HCT116 (cell line): ENCODE measurements around the gene ALOX5AP. TPM values are rescaled to one million over a fixed set of nuclear protein-coding genes. Genes with fewer than 3 reads are reported as not detected.

Experiments
- ATAC-seq: fragments of 200-7000 bp; cut with Tn5 transposase; 2 replicates; pipeline ENCODE4 v1.9.1; 2020; ENCODE audit warnings: mild to moderate bottlenecking, moderate library complexity
- BruUV-seq: library from RNA; stranded (reverse); fragments of 400-500 nt; replicated peaks from 2 replicates; lab custom pipeline; 2021; lab: Mats Ljungman, UMichigan
- CTCF ChIA-PET: fragments of 300-600 bp; sonication (Branson Sonifier 250); formaldehyde crosslinking; loops from one replicate; lab custom pipeline; 2021; ENCODE audit warnings: antibody characterized with exemption; lab: Charles Lee
- POLR2A ChIA-PET: fragments of 300-600, 350-600 bp; sonication (Branson Sonifier 250); formaldehyde crosslinking; loops from one replicate; lab custom pipeline; 2021; ENCODE audit warnings: antibody characterized with exemption; lab: Charles Lee
- RAD21 ChIA-PET, 2 experiments: fragments of 300-600 bp; sonication (Branson Sonifier 250); formaldehyde crosslinking; loops; one replicate each; lab custom pipeline; 2023; ENCODE audit warnings: low total read pairs in 2 of 2; ENCODE audit not compliant: uncharacterized antibody in 2 of 2, unreplicated experiment in 2 of 2, low non-redundant PET in 1 of 2; lab: Charles Lee
- DNase-seq: peaks from one replicate; pipeline ENCODE4 v3.0.0-alpha.2; 2010; ENCODE audit warnings: low read depth, low spot score
- H2AFZ ChIP-seq: fragments of 200-600 bp; shearing (Covaris generic), sonication (generic); 2 replicates; pipeline ENCODE4 v1.6.1; 2017; ENCODE audit warnings: low read depth, mixed run types, mixed read lengths, antibody characterized with exemption, low read length; ENCODE audit not compliant: poor library complexity, severe bottlenecking
- H3K27ac ChIP-seq: 2 replicates; pipeline ENCODE4 v1.5.1; 2012; ENCODE audit warnings: low read depth, low read length
- H3K27me3 ChIP-seq: fragments of 200-600 bp; sonication (generic); 2 replicates; pipeline ENCODE4 v1.6.1; 2016; ENCODE audit warnings: mixed run types, low read length, mixed read lengths; ENCODE audit not compliant: insufficient read depth
- H3K36me3 ChIP-seq, 2 experiments: fragments of 200-500 bp in 1 of 2; fragments of 200-600 bp in 1 of 2; sonication (Bioruptor generic) in 1 of 2; sonication (generic) in 1 of 2; 2 replicates each; pipeline versions ENCODE4 v1.5.1 to v1.6.1; 2014 to 2016; ENCODE audit warnings: low read length in 2 of 2, inconsistent platforms in 1 of 2, mixed read lengths in 1 of 2, mixed run types in 1 of 2; ENCODE audit not compliant: insufficient read depth in 2 of 2, control insufficient read depth in 1 of 2
- H3K4me1 ChIP-seq, 2 experiments: fragments of 200-600 bp in 1 of 2; sonication (generic) in 1 of 2; 2 replicates each; pipeline versions ENCODE4 v1.5.1 to v1.6.1; 2012 to 2017; ENCODE audit warnings: low read length in 2 of 2, inconsistent platforms in 1 of 2, mild to moderate bottlenecking in 1 of 2, mixed read lengths in 1 of 2, mixed run types in 1 of 2, moderate library complexity in 1 of 2; ENCODE audit not compliant: insufficient read depth in 2 of 2, control insufficient read depth in 1 of 2
- H3K4me2 ChIP-seq: fragments of 200-600 bp; sonication (generic); 2 replicates; pipeline ENCODE4 v1.6.1; 2017; ENCODE audit warnings: mixed run types, low read length, mixed read lengths
- H3K4me3 ChIP-seq, 2 experiments: fragments of 200-600 bp in 1 of 2; sonication (generic) in 1 of 2; replicated peaks in 1 of 2; 2 replicates each; pipeline ENCODE4 v1.5.1; 2011 to 2016; ENCODE audit warnings: low read length in 2 of 2, control low read depth in 1 of 2, low read depth in 1 of 2, mild to moderate bottlenecking in 1 of 2, mixed read lengths in 1 of 2, mixed run types in 1 of 2
- H3K79me2 ChIP-seq: fragments of 200-600 bp; sonication (generic); 2 replicates; pipeline ENCODE4 v1.6.1; 2017; ENCODE audit warnings: mild to moderate bottlenecking, mixed run types, low read length, moderate library complexity, mixed read lengths; ENCODE audit not compliant: insufficient read depth
- H3K9ac ChIP-seq: fragments of 200-600 bp; sonication (generic); 2 replicates; pipeline ENCODE4 v1.6.1; 2016; ENCODE audit warnings: low read length, mixed read lengths
- H3K9me2 ChIP-seq: fragments of 200-600 bp; sonication (generic), shearing (Covaris generic); 2 replicates; pipeline ENCODE4 v1.6.1; 2017; ENCODE audit warnings: mixed run types, mild to moderate bottlenecking, moderate library complexity; ENCODE audit not compliant: insufficient read depth
- H3K9me3 ChIP-seq, 2 experiments: fragments of 200-500 bp in 1 of 2; fragments of 200-600 bp in 1 of 2; sonication (Bioruptor generic) in 1 of 2; sonication (generic) in 1 of 2; 2 replicates each; pipeline ENCODE4 v1.6.1; 2014 to 2017; ENCODE audit warnings: low read length in 2 of 2, mixed read lengths in 2 of 2, inconsistent platforms in 1 of 2, low read depth in 1 of 2, mild to moderate bottlenecking in 1 of 2, mixed run types in 1 of 2, moderate library complexity in 1 of 2; ENCODE audit not compliant: control insufficient read depth in 1 of 2, insufficient read depth in 1 of 2
- H4K20me1 ChIP-seq: fragments of 200-600 bp; sonication (generic), shearing (Covaris generic); 2 replicates; pipeline ENCODE4 v1.6.1; 2017; ENCODE audit warnings: mixed run types, mild to moderate bottlenecking, moderate library complexity; ENCODE audit not compliant: insufficient read depth
- ATF3 ChIP-seq: IDR thresholded peaks from 2 replicates; pipeline ENCODE4 v1.6.1; 2012
- CBX3 ChIP-seq: IDR thresholded peaks from 2 replicates; pipeline ENCODE4 v1.6.1; 2012; ENCODE audit warnings: low read depth
- CEBPB ChIP-seq: IDR thresholded peaks from 2 replicates; pipeline ENCODE4 v1.6.1; 2012; ENCODE audit warnings: low read depth
- CTCF ChIP-seq, 3 experiments: fragments of 200-600 bp in 1 of 3; sonication (generic) in 1 of 3; IDR thresholded peaks in 2 of 3; conservative IDR thresholded peaks in 1 of 3; 2 replicates each; pipeline ENCODE4 v1.5.1; 2012 to 2017; ENCODE audit warnings: low read depth in 2 of 3, low read length in 2 of 3, antibody characterized with exemption in 1 of 3, borderline replicate concordance in 1 of 3, control low read depth in 1 of 3, mild to moderate bottlenecking in 1 of 3, mixed read lengths in 1 of 3, mixed run types in 1 of 3, moderate library complexity in 1 of 3; ENCODE audit not compliant: insufficient read depth in 1 of 3
- EGR1 ChIP-seq: IDR thresholded peaks from 2 replicates; pipeline ENCODE4 v1.6.1; 2012; ENCODE audit warnings: low read depth
- EZH2 ChIP-seq: fragments of 200-600 bp; sonication (generic); IDR thresholded peaks from 2 replicates; pipeline ENCODE4 v1.6.1; 2017; ENCODE audit warnings: antibody characterized with exemption, mixed run types
- JUND ChIP-seq: IDR thresholded peaks from 2 replicates; pipeline ENCODE4 v1.6.1; 2012
- MAX ChIP-seq: IDR thresholded peaks from 2 replicates; pipeline ENCODE4 v1.6.1; 2012
- POLR2A ChIP-seq: IDR thresholded peaks from 2 replicates; pipeline ENCODE4 v1.7.0; 2011; ENCODE audit warnings: borderline replicate concordance; ENCODE audit not compliant: insufficient read depth, insufficient read length; ENCODE audit errors: extremely low read depth
- POLR2AphosphoS5 ChIP-seq: IDR thresholded peaks from 2 replicates; pipeline ENCODE4 v1.6.1; 2011; ENCODE audit warnings: mild to moderate bottlenecking, low read depth, low read length, moderate library complexity
- RAD21 ChIP-seq: IDR thresholded peaks from 2 replicates; pipeline ENCODE4 v1.6.1; 2012; ENCODE audit warnings: low read depth, mild to moderate bottlenecking
- YY1 ChIP-seq: IDR thresholded peaks from 2 replicates; pipeline ENCODE4 v1.6.1; 2011; ENCODE audit warnings: low read length, low read depth, moderate library complexity, mild to moderate bottlenecking; ENCODE audit not compliant: insufficient replicate concordance; ENCODE audit errors: extremely low read depth
- ZBTB33 ChIP-seq: IDR thresholded peaks from 2 replicates; pipeline ENCODE4 v1.6.1; 2011; ENCODE audit warnings: mild to moderate bottlenecking, low read length, moderate library complexity; ENCODE audit not compliant: insufficient replicate concordance; ENCODE audit errors: extremely low read depth
- ZFX ChIP-seq: fragments of 450-650 bp; IDR thresholded peaks from 2 replicates; pipeline ENCODE4 v1.6.1; 2017
- ZNF274 ChIP-seq: fragments of 200-500 bp; sonication (Bioruptor generic); IDR thresholded peaks from 2 replicates; pipeline ENCODE4 v1.6.1; 2014; ENCODE audit warnings: mild to moderate bottlenecking, low read depth, low read length, inconsistent platforms
- intact Hi-C: fragments of 100-400 bp; cut with micrococcal nuclease; formaldehyde crosslinking; loops from 2 replicates; pipeline ENCODE4 v1.10.0; 2022
- total RNA-seq: library from RNA; stranded (reverse); gene quantifications from one replicate; pipeline ENCODE4 v1.2.1, GENCODE V29; 2021; ENCODE audit not compliant: unreplicated experiment

ALOX5AP gene
- total RNA-seq, 1 experiment from 2014 or later, result not detected

- no peak overlapping the region for H3K27ac ChIP-seq
- ChIA-PET CTCF (no interaction called here), RAD21 (no interaction called here), POLR2A (no interaction called here)
- no peaks in the 10 kb centered on the region for H3K36me3 ChIP-seq
- BruUV-seq, result no TSS peak
- no peaks in the 10 kb centered on the region for H3K9me3 ChIP-seq
- peaks cover 0 to 13% of the 10 kb centered on the region in 2 experiments; a peak in 2 of 4 replicates for H3K4me1 ChIP-seq
- TF ChIP-seq CTCF (IDR thresholded peaks at IDR 0.05 in 2 of 3, conservative IDR thresholded peaks at IDR 0.05 in 1 of 3; ENCODE audit: borderline replicate concordance in 1 of 3, insufficient read depth in 1 of 3, low read depth in 2 of 3, low read length in 2 of 3) (no peak), CEBPB (no peak), EGR1 (no peak), POLR2A (no peak), YY1 (no peak), JUND (no peak)
- peaks cover 5% of the 10 kb centered on the region; the same call in 1 of the 2 replicates for H3K27me3 ChIP-seq
- intact Hi-C loops, result no loop called here
- no peaks in the 10 kb centered on the region for H4K20me1 ChIP-seq
- H3K4me3 ChIP-seq, result no peak overlapping the region
- no peak overlapping the region for H2AFZ ChIP-seq
- H3K9me2 ChIP-seq, result no peaks in the 10 kb centered on the region
- H3K9ac ChIP-seq, result no peak overlapping the region
- no peaks in the 10 kb centered on the region for H3K79me2 ChIP-seq
- ATAC-seq (no peak), DNase-seq (no peak)
- no peak overlapping the region for H3K4me2 ChIP-seq
Observed at GRCh38 chr13:30722361-30722760, 13.0 kb upstream of the ALOX5AP start.

GRCh38 chr13:30724778-30725177 is 10.6 kb upstream of the ALOX5AP start:
- no peak for ATAC-seq
- Histone ChIP-seq H3K27me3 (peaks cover 5% of the 10 kb centered on the region; the same call in 1 of the 2 replicates), H3K9ac (no peak overlapping the region), H3K36me3 (no peaks in the 10 kb centered on the region), H3K79me2 (no peaks in the 10 kb centered on the region), H3K4me1 (no peaks in the 10 kb centered on the region), H2AFZ (no peak overlapping the region), H3K27ac (no peak overlapping the region), H3K4me2 (no peak overlapping the region), H4K20me1 (no peaks in the 10 kb centered on the region), H3K9me3 (no peaks in the 10 kb centered on the region), H3K4me3 (no peak overlapping the region), H3K9me2 (no peaks in the 10 kb centered on the region)
- intact Hi-C loops, result no loop called here
- ChIA-PET POLR2A (no interaction called here), CTCF (no interaction called here), RAD21 (no interaction called here)
- DNase-seq, result no peak
- no TSS peak for BruUV-seq
- TF ChIP-seq ZBTB33 (no peak), POLR2A (no peak), POLR2AphosphoS5 (no peak), JUND (no peak), CEBPB (no peak), RAD21 (no peak), MAX (no peak), YY1 (no peak), EZH2 (no peak), CBX3 (no peak), ZFX (no peak), EGR1 (no peak), ATF3 (no peak), ZNF274 (no peak)
